Caki2 (cell line): ENCODE results near the gene TMEM132D. TPM values are rescaled to one million over a fixed set of nuclear protein-coding genes. Genes with fewer than 3 reads are reported as not detected.
"Not testable (repeated sequence)": the region's sequence is repeated elsewhere in the genome, so short reads cannot be mapped to it uniquely, and the experiment has no call there.

ENCODE experiments used
- DNase-seq: peaks from one replicate; pipeline ENCODE4 v3.0.0-alpha.2; 2015; ENCODE audit warnings: low read depth
- in situ Hi-C: cut with HindIII; loops from 2 replicates; pipeline ENCODE4 v1.10.0; 2016; ENCODE audit warnings: low sequenced_read_pairs, low pct_unique_long_range_greater_than_20kb, mixed read lengths
- total RNA-seq: library from RNA; depleted of rRNA; stranded (reverse); fragments of >200 nt; shearing (Covaris generic); gene quantifications from 2 replicates; pipeline ENCODE4 v1.2.3, GENCODE V29; 2014; ENCODE audit warnings: low replicate concordance; rRNA removed

Gene TMEM132D
- not detected in 2 replicates for total RNA-seq

GRCh38 chr12:129903956-129904829 lies at the start of gene TMEM132D:
Gene TMEM132D (minus strand): TSS chr12:129904025.
- in situ Hi-C loops: no loop called here
- DNase-seq: no peak

DNA sequence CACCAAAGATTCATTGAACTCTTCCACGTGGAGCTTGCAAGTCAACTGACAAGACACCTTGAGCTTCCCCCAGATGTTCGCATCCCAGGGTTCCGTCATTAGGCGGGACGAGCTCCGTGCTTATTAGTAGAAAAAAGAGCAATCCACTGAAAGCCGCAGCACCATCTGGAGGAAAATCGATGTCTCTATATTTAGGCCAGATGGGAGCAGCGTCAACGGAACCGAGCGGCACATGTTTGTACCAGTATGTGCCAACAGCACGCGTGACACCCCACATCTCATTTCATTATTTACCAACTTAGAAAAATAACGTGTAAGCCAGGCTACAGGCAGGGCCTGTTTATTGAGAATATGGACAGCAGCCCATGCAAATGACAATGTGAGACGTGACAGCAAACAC lies 45.8 kb upstream of the TMEM132D start:
- in situ Hi-C loops: no loop called here

GRCh38 chr12:129941618-129942017 lies 37.8 kb upstream of the TMEM132D start:
- no peak for DNase-seq
- in situ Hi-C loops: no loop called here

More for the DNA sequence above, 45.8 kb upstream of the TMEM132D start:
- no peak for DNase-seq

GRCh38 chr12:129938089-129938488 lies 34.3 kb upstream of the TMEM132D start:
- in situ Hi-C loops: no loop called here
- no peak for DNase-seq

DNA sequence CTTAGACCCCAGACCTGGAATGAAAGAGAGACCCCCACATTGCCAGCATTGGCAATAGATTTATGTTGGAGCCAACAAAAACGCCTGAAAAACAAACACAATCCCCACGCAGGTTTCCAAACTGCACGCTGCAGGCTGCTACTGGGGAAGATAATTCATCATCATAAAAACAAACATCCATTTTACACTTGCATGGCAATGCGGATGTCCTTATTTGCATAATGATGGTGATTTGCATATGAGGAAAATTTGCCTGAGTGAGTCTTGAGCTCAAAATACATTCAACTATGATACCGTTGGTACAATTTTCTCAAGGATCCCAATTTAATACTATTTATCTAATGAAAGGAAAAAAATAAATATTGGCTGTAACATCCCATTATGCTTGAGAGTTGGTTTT lies 33.6 kb upstream of the TMEM132D start:
- in situ Hi-C loops: no loop called here
- DNase-seq: no peak

DNA sequence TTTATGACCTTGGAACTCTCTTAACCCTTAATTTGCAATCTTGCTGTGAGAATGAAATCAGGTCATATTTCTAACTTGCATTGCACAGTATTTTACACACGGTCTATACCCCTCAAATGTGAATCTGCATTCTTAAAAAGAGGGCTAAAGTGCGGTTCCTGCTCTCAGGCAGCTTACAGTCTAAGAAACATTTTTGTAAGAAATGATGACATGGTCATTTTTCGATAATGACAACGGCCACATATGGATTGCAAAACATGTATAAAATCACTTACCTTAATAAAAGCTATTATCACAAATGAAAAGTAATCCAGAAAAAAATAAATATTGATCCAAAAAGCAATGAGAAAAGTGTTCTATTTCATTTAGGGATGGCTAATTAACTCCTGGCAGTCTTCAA lies 24.8 kb upstream of the TMEM132D start:
- DNase-seq: no peak

GRCh38 chr12:129927316-129927900 lies 23.6 kb upstream of the TMEM132D start:
- in situ Hi-C loops: no loop called here
- DNase-seq: peak; percentile 50

More for the DNA sequence above, 24.8 kb upstream of the TMEM132D start:
- in situ Hi-C loops: no loop called here

DNA sequence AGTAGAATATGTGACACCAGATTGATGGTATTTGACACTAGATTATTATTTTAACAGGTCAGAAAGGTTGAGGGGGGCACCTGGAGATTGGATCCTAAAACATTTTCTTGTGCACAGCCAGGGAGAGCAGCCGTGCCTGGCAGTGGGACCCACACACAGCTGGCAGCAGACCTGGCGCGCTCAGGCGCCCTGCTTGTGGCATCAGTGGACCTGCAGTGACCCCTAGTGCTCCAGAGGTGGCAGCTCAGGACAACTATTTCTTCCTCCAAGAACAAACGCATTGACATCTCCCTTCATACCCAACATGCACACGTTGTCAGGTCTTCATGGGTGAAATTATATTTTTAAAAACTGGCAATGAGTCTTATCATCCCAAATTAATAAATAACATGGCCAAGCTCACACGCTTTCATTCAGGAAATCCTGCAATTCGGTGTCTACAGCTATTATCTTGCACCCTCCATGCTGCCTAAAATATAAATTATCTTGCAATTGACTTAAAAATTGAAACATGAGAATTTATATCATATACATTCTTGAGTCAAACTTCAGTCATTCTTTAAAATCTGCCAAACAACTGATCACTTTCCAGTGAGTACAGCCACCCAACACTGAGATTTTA lies 7.7 kb upstream of the TMEM132D start:
- in situ Hi-C loops: no loop called here

GRCh38 chr12:129909051-129910020 lies 5.5 kb upstream of the TMEM132D start:
- in situ Hi-C loops: no loop called here
- DNase-seq: no peak

More for the DNA sequence above, 7.7 kb upstream of the TMEM132D start:
- peak; percentile 29 for DNase-seq

GRCh38 chr12:129903092-129903945 lies 506 bp downstream of the TMEM132D start:
- in situ Hi-C loops: no loop called here
- DNase-seq: no peak

DNA sequence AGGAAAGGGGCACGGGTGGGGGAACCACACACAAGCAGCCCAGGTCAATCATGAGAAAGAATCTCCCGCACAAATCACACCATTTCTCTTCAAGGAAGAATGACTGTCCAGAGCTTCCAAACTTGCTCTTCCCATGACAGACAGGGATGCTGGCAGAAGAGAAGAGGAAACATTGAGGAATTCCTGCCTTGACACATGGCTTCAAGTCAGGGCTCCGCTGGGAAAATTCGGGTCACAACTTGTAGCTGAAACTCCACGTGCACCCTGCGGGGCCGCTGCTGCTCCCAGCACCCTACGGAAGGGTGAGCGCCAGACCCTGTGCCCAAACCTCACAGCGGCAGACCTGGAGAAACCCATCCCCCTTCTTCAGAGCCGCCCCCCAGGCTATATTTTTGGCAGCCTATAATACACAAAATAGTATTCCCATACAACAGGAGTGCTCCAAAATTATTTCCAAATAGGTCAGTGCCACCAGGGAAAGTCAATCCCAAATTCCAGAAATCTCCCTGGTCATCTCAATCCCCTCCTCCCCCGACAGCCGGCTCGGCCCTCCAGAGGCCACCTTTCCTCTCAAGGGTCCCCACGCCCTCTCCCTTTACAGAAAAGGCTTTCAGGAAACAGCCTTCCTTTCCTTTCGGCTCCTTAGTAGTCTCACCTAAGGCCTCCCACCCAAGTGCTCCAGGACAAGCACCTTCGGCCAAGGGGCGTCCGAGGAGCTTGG lies 1.3 kb downstream of the TMEM132D start:
- DNase-seq: no peak
- in situ Hi-C loops: no loop called here

DNA sequence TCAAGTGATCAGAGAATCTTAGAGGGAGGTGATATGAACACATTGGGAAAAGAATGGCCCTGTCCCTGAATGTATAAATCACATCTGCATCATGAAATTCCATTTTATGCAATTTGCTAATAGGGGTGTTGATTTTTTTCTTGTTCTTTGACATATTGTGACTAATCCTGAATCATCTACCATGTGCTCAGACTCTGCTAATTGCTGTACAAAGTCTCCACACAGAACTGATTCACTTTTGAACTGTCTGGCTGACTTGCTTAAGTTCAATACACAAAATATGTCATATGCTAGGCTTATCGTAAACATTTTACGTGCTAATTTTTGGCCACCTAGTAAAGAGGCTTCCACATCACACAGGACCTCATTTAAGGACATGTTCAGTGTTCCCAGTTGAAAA lies 2.6 kb downstream of the TMEM132D start:
- in situ Hi-C loops: no loop called here
- DNase-seq: peak; percentile 18

DNA sequence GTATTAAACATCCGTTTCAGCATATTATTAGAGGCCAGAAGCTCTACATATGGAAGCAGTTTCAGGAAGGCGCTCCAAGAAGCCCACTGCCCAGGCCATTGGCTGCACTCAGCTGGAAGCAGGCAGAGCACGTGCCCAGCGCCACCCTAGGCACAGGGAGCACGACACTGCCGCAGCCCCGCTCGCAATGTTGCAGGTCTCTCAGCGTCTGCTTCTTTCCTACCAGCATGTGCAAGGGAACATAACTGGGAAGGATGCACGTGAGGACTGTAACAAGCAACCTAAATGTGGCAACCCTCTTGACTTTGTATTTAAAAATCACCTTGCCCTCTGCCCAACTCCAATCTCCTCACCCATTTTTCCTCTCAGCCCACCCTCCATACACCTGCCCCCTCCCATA lies 3.5 kb downstream of the TMEM132D start:
- in situ Hi-C loops: no loop called here

GRCh38 chr12:129899045-129899444 lies 4.8 kb downstream of the TMEM132D start:
- DNase-seq, in situ Hi-C loops: not testable (repeated sequence)

More for the DNA sequence above, 3.5 kb downstream of the TMEM132D start:
- DNase-seq: no peak

DNA sequence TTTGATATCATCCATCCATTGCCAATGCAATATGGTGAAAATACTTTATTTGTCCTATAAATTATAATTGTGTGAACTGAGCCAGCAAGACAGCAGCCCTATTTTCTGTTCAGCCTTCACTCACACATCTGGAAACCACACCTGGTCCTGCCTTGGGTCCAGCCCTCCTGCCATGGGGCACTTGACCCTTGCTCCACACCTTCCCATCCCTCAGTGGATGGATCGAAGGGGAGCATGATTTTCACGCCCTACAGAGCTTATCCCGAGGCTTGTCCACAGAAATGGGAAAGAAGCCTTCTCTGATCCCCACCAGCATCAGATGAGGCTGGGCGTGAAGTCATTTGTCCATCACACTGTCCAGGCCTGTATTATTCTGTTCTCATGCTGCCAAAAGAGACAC lies 10.1 kb downstream of the TMEM132D start:
- DNase-seq: no peak
- in situ Hi-C loops: no loop called here

GRCh38 chr12:129887101-129887500 lies 16.7 kb downstream of the TMEM132D start:
- no peak for DNase-seq
- in situ Hi-C loops: no loop called here

GRCh38 chr12:129886541-129886940 lies 17.3 kb downstream of the TMEM132D start:
- in situ Hi-C loops: no loop called here
- no peak for DNase-seq
